K562 (cell line): ENCODE results near the gene GLIS1. TPM values are rescaled to one million over a fixed set of nuclear protein-coding genes. Genes with fewer than 3 reads are reported as not detected.

Source experiments
- ATAC-seq: fragments of 200-7000 bp; cut with Tn5 transposase; 3 replicates; pipeline ENCODE4 v1.9.1; 2020; ENCODE audit warnings: moderate library complexity
- BruUV-seq: library from RNA; stranded (reverse); fragments of 400-500 nt; replicated peaks from 2 replicates; lab custom pipeline; 2021; lab: Mats Ljungman, UMichigan
- CTCF ChIA-PET: fragments of 300-600 bp; formaldehyde crosslinking; extraction: SDS; loops from one replicate; lab custom pipeline; 2021; ENCODE audit warnings: low intra/inter-chr PET ratio; lab: Yijun Ruan, JAX
- POLR2A ChIA-PET: fragments of 300-600, 350-650 bp; sonication (Branson Sonifier 250); formaldehyde crosslinking; extraction: SDS; loops from one replicate; lab custom pipeline; 2021; ENCODE audit warnings: antibody characterized with exemption, inconsistent platforms; lab: Yijun Ruan, JAX
- DNase-seq, 4 experiments: peaks; one replicate each; pipeline versions ENCODE4 v3.0.0 to v3.0.0-alpha.2; 2011 to 2018; ENCODE audit warnings: low spot score in 3 of 4, mixed read lengths in 3 of 4; ENCODE audit errors: extremely low read depth in 1 of 4
- FAIRE-seq: peaks from 2 replicates; lab custom pipeline; 2011; peaks lifted over from hg19 to GRCh38; lab: Jason Lieb, UNC
- H2AFZ ChIP-seq: 2 replicates; pipeline ENCODE4 v1.6.0; 2011; ENCODE audit warnings: low read depth, low read length, control low read depth, inconsistent platforms
- H3K27ac ChIP-seq: fragments of 200-600 bp; 3 replicates; pipeline ENCODE4 v1.8.0; 2011; ENCODE audit warnings: low read depth, mild to moderate bottlenecking, control low read depth, inconsistent platforms, low read length, moderate library complexity, mixed read lengths; ENCODE audit errors: extremely low read depth
- H3K27me3 ChIP-seq, 2 experiments: fragments of 300-600 bp in 1 of 2; 2 replicates in 1 of 2; 3 replicates in 1 of 2; pipeline versions ENCODE4 v1.6.0 to v1.8.0; 2011; ENCODE audit warnings: inconsistent platforms in 2 of 2, low read length in 2 of 2, mild to moderate bottlenecking in 1 of 2, mixed read lengths in 1 of 2, moderate library complexity in 1 of 2; ENCODE audit not compliant: control insufficient read depth in 2 of 2, insufficient read depth in 2 of 2
- H3K36me3 ChIP-seq: fragments of 300-600 bp; 3 replicates; pipeline ENCODE4 v1.8.0; 2011; ENCODE audit warnings: mild to moderate bottlenecking, low read length, inconsistent platforms; ENCODE audit not compliant: control insufficient read depth, insufficient read depth
- H3K4me1 ChIP-seq, 2 experiments: fragments of 200-600 bp in 1 of 2; replicated peaks in 1 of 2; 2 replicates in 1 of 2; 3 replicates in 1 of 2; pipeline versions ENCODE4 v1.5.1 to v1.8.0; 2011; ENCODE audit warnings: inconsistent platforms in 2 of 2, low read length in 2 of 2, mild to moderate bottlenecking in 1 of 2, mixed read lengths in 1 of 2, moderate library complexity in 1 of 2; ENCODE audit not compliant: control insufficient read depth in 2 of 2, insufficient read depth in 2 of 2
- H3K4me2 ChIP-seq: 2 replicates; pipeline ENCODE4 v1.6.1; 2011; ENCODE audit warnings: low read length, control low read depth, inconsistent platforms, mixed read lengths; ENCODE audit not compliant: insufficient read depth
- H3K4me3 ChIP-seq: fragments of 200-600 bp; sonication (generic), shearing (Covaris generic); 2 replicates; pipeline ENCODE4 v1.5.1; 2016; ENCODE audit warnings: control low read depth, inconsistent platforms
- H3K79me2 ChIP-seq: fragments of 200-600 bp; 3 replicates; pipeline ENCODE4 v1.8.0; 2011; ENCODE audit warnings: low read length, inconsistent platforms; ENCODE audit not compliant: control insufficient read depth, insufficient read depth
- H3K9ac ChIP-seq, 2 experiments: 2 replicates each; pipeline versions ENCODE4 v1.6.0 to v1.6.1; 2011; ENCODE audit warnings: low read depth in 2 of 2, low read length in 2 of 2, control low read depth in 1 of 2, inconsistent platforms in 1 of 2, mild to moderate bottlenecking in 1 of 2, mixed read lengths in 1 of 2; ENCODE audit not compliant: insufficient read depth in 1 of 2
- H3K9me1 ChIP-seq: one replicate; pipeline ENCODE4 v1.6.0; 2011; ENCODE audit warnings: inconsistent platforms, mild to moderate bottlenecking, low read length, moderate library complexity; ENCODE audit not compliant: control insufficient read depth, insufficient read depth
- H3K9me3 ChIP-seq: replicated peaks from 2 replicates; pipeline ENCODE4 v1.5.1; 2011; ENCODE audit warnings: low read depth, low read length, inconsistent platforms; ENCODE audit not compliant: control insufficient read depth, insufficient read depth
- H4K20me1 ChIP-seq: replicated peaks from 2 replicates; pipeline ENCODE4 v1.6.1; 2011; ENCODE audit warnings: low read length, inconsistent platforms, mixed read lengths; ENCODE audit not compliant: control insufficient read depth, insufficient read depth
- DDX20 ChIP-seq: fragments of 450-650 bp; IDR thresholded peaks from 2 replicates; pipeline ENCODE4 v1.6.1; 2016; ENCODE audit warnings: missing genetic modification characterization, low read depth, mild to moderate bottlenecking, missing compliant biosample characterization, moderate library complexity
- E2F5 ChIP-seq: sonication (generic); formaldehyde crosslinking; IDR thresholded peaks from 2 replicates; pipeline ENCODE4 v1.8.0; 2022; ENCODE audit warnings: mild to moderate bottlenecking, missing genetic modification reagents
- GATA2 ChIP-seq: sonication (generic); formaldehyde crosslinking; IDR thresholded peaks from 2 replicates; pipeline ENCODE4 v1.4.0; 2020; ENCODE audit warnings: mild to moderate bottlenecking, missing genetic modification reagents
- HDAC6 ChIP-seq: IDR thresholded peaks from 2 replicates; pipeline ENCODE4 v1.6.1; 2012; ENCODE audit warnings: low read depth, mild to moderate bottlenecking, control low read depth, inconsistent platforms, low read length, moderate library complexity
- MXI1 ChIP-seq: IDR thresholded peaks from 2 replicates; pipeline ENCODE4 v1.6.1; 2011; ENCODE audit warnings: low read depth, mild to moderate bottlenecking, improper control_type of control experiment, low read length
- WGBS: fragments of 100-300 bp; shearing (Covaris generic); methylation state at CpG from one replicate; pipeline ENCODE4 v1.1.6; 2016; ENCODE audit warnings: low coverage, mixed read lengths; ENCODE audit not compliant: insufficient coverage; ENCODE audit errors: missing lambda C conversion rate; 5-methylcytosine and 5-hydroxymethylcytosine counted together
- in situ Hi-C: fragments of 300-500 bp; cut with MboI; formaldehyde crosslinking; loops from 4 replicates; pipeline ENCODE4 v1.15.0; 2018; ENCODE audit warnings: inconsistent platforms, mixed read lengths
- intact Hi-C: fragments of 100-400 bp; cut with micrococcal nuclease; formaldehyde crosslinking; loops from 2 replicates; pipeline ENCODE4 v1.14.2; 2022
- polyA plus RNA-seq, 8 experiments: library from polyadenylated mRNA; depleted of rRNA in 4 of 8; stranded (reverse) in 5 of 8; unstranded in 3 of 8; fragments of >200 nt; fragmentation: Nextera tagmentation in 2 of 8; fragmentation: Illumina TruSeq in 1 of 8; extraction: Ambion mirVana in 2 of 8; extraction: Trizol in 1 of 8; gene quantifications; 2 replicates each; pipeline versions ENCODE4 v1.2.1 to v1.2.3, GENCODE V29; 2011 to 2014; ENCODE audit warnings: inconsistent platforms in 1 of 8, missing spikeins in 1 of 8
- total RNA-seq, 7 experiments: library from RNA; depleted of rRNA in 6 of 7; stranded (reverse); fragments of >200 nt in 6 of 7; fragmentation: Illumina TruSeq in 2 of 7; extraction: Trizol in 2 of 7; gene quantifications; 2 replicates each; pipeline versions ENCODE4 v1.2.1 to v1.2.3, GENCODE V29; 2011 to 2021; ENCODE audit warnings: low replicate concordance in 1 of 7

GLIS1 gene
- total and polyA plus RNA-seq, 9 of the 15 experiments (the other 6 are each of a cell fraction or from before 2014, with no cell fraction given) = not detected

DNA sequence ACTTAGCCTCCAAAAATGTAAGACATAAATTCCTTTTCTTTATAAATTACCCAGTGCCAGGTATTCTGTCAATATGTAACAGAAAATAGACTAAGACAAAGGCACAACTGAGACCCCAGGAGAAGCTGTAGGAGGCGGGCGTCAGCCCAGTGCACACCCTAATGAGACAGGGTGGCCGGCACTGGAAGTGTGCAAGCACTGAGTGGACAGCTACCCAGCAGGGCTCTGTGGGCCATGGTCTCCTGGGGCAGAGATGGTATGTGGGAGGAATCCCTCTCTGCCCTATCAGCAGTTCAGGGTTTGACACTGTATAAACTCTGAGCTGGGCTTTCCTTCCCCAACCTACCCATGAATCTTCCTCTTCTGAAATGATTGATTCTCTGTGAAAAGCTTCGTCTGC lies 139.5 kb downstream of the GLIS1 start:
- intact Hi-C loops (no loop called here), in situ Hi-C loops (no loop called here)
- Histone ChIP-seq H3K9ac (no peak overlapping the region), H2AFZ (no peak overlapping the region), H3K9me1 (no peaks in the 10 kb centered on the region), H3K4me3 (no peak overlapping the region), H3K4me2 (no peak overlapping the region), H3K27me3 (peaks cover 38 to 76% of the 10 kb centered on the region in 2 experiments), H3K27ac (no peak overlapping the region), H3K36me3 (no peaks in the 10 kb centered on the region), H4K20me1 (peaks cover 12% of the 10 kb centered on the region), H3K9me3 (no peaks in the 10 kb centered on the region), H3K79me2 (no peaks in the 10 kb centered on the region), H3K4me1 (peaks cover 0 to 3% of the 10 kb centered on the region in 2 experiments; a peak in 1 of 5 replicates)
- 5% methylated on average over 4 of the region's 4 CpGs for WGBS
- no peak for ATAC-seq
- FAIRE-seq = no peak
- no TSS peak for BruUV-seq
- no peak for DNase-seq
- ChIA-PET CTCF (no interaction called here), POLR2A (interaction anchor here (0.6 to 0.7 kb wide), 2 partner anchors 27 to 1394 kb away, joined by 3 to 4 read pairs; no protein-coding TSS in a partner anchor)
- TF ChIP-seq HDAC6 (no peak), GATA2 (CRISPR knock-in tag) (no peak)

GRCh38 chr1:53598966-53599365 lies 140.0 kb downstream of the GLIS1 start:
- in situ Hi-C loops (no loop called here), intact Hi-C loops (no loop called here)
- BruUV-seq = no TSS peak
- no peaks in the 10 kb centered on the region for H3K79me2 ChIP-seq
- no peak for FAIRE-seq
- H3K27me3 ChIP-seq = peaks cover 41 to 81% of the 10 kb centered on the region in 2 experiments
- no peak overlapping the region for H3K9ac ChIP-seq
- H2AFZ ChIP-seq = no peak overlapping the region
- ChIA-PET POLR2A (interaction anchor here (0.7 to 1.2 kb wide), 2 partner anchors 26 to 27 kb away, joined by 3 read pairs; no protein-coding TSS in a partner anchor), CTCF (no interaction called here)
- TF ChIP-seq DDX20 (tag) = no peak
- TF ChIP-seq MXI1 = no peak
- TF ChIP-seq E2F5 (CRISPR knock-in tag) = no peak
- peaks cover 0 to 8% of the 10 kb centered on the region in 2 experiments; a peak in 1 of 5 replicates for H3K4me1 ChIP-seq
- H3K9me1 ChIP-seq = no peaks in the 10 kb centered on the region
- WGBS = 2% methylated on average over 4 of the region's 4 CpGs
- H3K27ac ChIP-seq = no peak overlapping the region
- no peaks in the 10 kb centered on the region for H3K9me3 ChIP-seq
- H3K36me3 ChIP-seq = no peaks in the 10 kb centered on the region
- peaks cover 13% of the 10 kb centered on the region for H4K20me1 ChIP-seq
- H3K4me2 ChIP-seq = no peak overlapping the region
- no peak for DNase-seq
- H3K4me3 ChIP-seq = no peak overlapping the region
- ATAC-seq = no peak
